GM18909 (cell line): Measurements from ENCODE around the gene GSS.

ENCODE experiments used
- ATAC-seq: cut with Tn5 transposase; IDR thresholded peaks from one replicate; pipeline ENCODE4 v1.9.1; 2021; ENCODE audit warnings: mild to moderate bottlenecking; ENCODE audit not compliant: unreplicated experiment, poor library complexity

The GSS gene

GRCh38 chr20:34880215-34880850, 75.3 kb downstream of the GSS start:
- no peak for ATAC-seq
